K562 (cell line): ENCODE results near the gene FAM184B. TPM values are rescaled to one million over a fixed set of nuclear protein-coding genes. Genes with fewer than 3 reads are reported as not detected.

ENCODE experiments used
- AFF1 ChIP-seq, 2 experiments: fragments of 450-650 bp; IDR thresholded peaks; 2 replicates each; pipeline ENCODE4 v1.6.1; 2018; ENCODE audit warnings: mild to moderate bottlenecking in 2 of 2, low read depth in 1 of 2; ENCODE audit not compliant: partially characterized antibody in 2 of 2
- ARNT ChIP-seq, 2 experiments: fragments of 450-650 bp; IDR thresholded peaks; 2 replicates each; pipeline ENCODE4 v1.6.1; 2016; ENCODE audit warnings: mild to moderate bottlenecking in 1 of 2
- BRF1 ChIP-seq: IDR thresholded peaks from 3 replicates; pipeline ENCODE4 v1.6.1; 2011; ENCODE audit warnings: borderline replicate concordance, mild to moderate bottlenecking; ENCODE audit not compliant: insufficient read length; ENCODE audit errors: extremely low read depth
- EP400 ChIP-seq: fragments of 450-650 bp; IDR thresholded peaks from 2 replicates; pipeline ENCODE4 v1.6.1; 2017; ENCODE audit warnings: antibody characterized with exemption, mild to moderate bottlenecking, moderate library complexity
- FIP1L1 ChIP-seq: fragments of 200-400 bp; formaldehyde crosslinking; IDR thresholded peaks from 2 replicates; pipeline ENCODE4 v1.6.1; 2018; ENCODE audit warnings: mild to moderate bottlenecking, low read depth, low read length; ENCODE audit not compliant: poor library complexity, severe bottlenecking
- GABPA ChIP-seq: fragments of 200-800 bp; sonication (Bioruptor generic); conservative IDR thresholded peaks from 2 replicates; pipeline ENCODE4 v1.6.1; 2016; ENCODE audit warnings: low read depth, missing genetic modification characterization, missing compliant biosample characterization
- HDAC1 ChIP-seq, 2 experiments: fragments of 450-650 bp; IDR thresholded peaks; 2 replicates each; pipeline ENCODE4 v1.6.1; 2016 to 2017; ENCODE audit warnings: inconsistent platforms in 1 of 2, mild to moderate bottlenecking in 1 of 2, moderate library complexity in 1 of 2
- HDAC8 ChIP-seq: fragments of 450-650 bp; IDR thresholded peaks from 2 replicates; pipeline ENCODE4 v1.6.1; 2016; ENCODE audit warnings: mild to moderate bottlenecking, missing genetic modification characterization, moderate library complexity, missing compliant biosample characterization
- KDM5B ChIP-seq: fragments of 200-600 bp; sonication (generic); IDR thresholded peaks from 2 replicates; pipeline ENCODE4 v1.6.1; 2012; ENCODE audit warnings: low read depth, mild to moderate bottlenecking, moderate library complexity, low read length, control low read depth, inconsistent platforms; ENCODE audit not compliant: insufficient replicate concordance
- LEF1 ChIP-seq: fragments of 450-650 bp; IDR thresholded peaks from 2 replicates; pipeline ENCODE4 v1.6.1; 2016; ENCODE audit warnings: mild to moderate bottlenecking
- NFIC ChIP-seq: fragments of 450-650 bp; IDR thresholded peaks from 2 replicates; pipeline ENCODE4 v1.6.1; 2017; ENCODE audit warnings: mild to moderate bottlenecking, inconsistent platforms
- NRF1 ChIP-seq, 2 experiments: fragments of 450-650 bp; IDR thresholded peaks in 1 of 2; conservative IDR thresholded peaks in 1 of 2; 2 replicates each; pipeline ENCODE4 v1.6.1; 2014; ENCODE audit warnings: mild to moderate bottlenecking in 2 of 2
- RBM25 ChIP-seq: fragments of 200-400 bp; formaldehyde crosslinking; IDR thresholded peaks from 2 replicates; pipeline ENCODE4 v1.6.1; 2018; ENCODE audit warnings: low read length, low read depth, moderate library complexity; ENCODE audit not compliant: severe bottlenecking
- RCOR1 ChIP-seq, 2 experiments: IDR thresholded peaks; 2 replicates each; pipeline ENCODE4 v1.6.1; 2012; ENCODE audit warnings: low read depth in 2 of 2, low read length in 2 of 2, borderline replicate concordance in 1 of 2, improper control_type of control experiment in 1 of 2
- RFX5 ChIP-seq: IDR thresholded peaks from 2 replicates; pipeline ENCODE4 v1.6.1; 2011; ENCODE audit warnings: low read depth, mild to moderate bottlenecking, improper control_type of control experiment, low read length
- SAFB ChIP-seq: fragments of 200-400 bp; formaldehyde crosslinking; IDR thresholded peaks from 2 replicates; pipeline ENCODE4 v1.6.1; 2017; ENCODE audit warnings: low read depth, low read length, borderline replicate concordance
- USF1 ChIP-seq: sonication (generic); formaldehyde crosslinking; IDR thresholded peaks from 2 replicates; pipeline ENCODE4 v1.9.0; 2022; ENCODE audit warnings: mild to moderate bottlenecking, missing genetic modification reagents
- WHSC1 ChIP-seq: IDR thresholded peaks from one replicate; pipeline ENCODE4 v1.6.1; 2012; ENCODE audit warnings: low read length, control low read depth, inconsistent platforms
- ZNF239 ChIP-seq: fragments of 250-450 bp; sonication (Bioruptor Pico); IDR thresholded peaks from 2 replicates; pipeline ENCODE4 v1.4.0; 2020; ENCODE audit warnings: mild to moderate bottlenecking
- ZNF512 ChIP-seq: IDR thresholded peaks from 2 replicates; pipeline ENCODE4 v1.6.1; 2016; ENCODE audit warnings: missing genetic modification characterization, missing compliant biosample characterization
- polyA plus RNA-seq, 8 experiments: library from polyadenylated mRNA; depleted of rRNA in 4 of 8; stranded (reverse) in 5 of 8; unstranded in 3 of 8; fragments of >200 nt; fragmentation: Nextera tagmentation in 2 of 8; fragmentation: Illumina TruSeq in 1 of 8; extraction: Ambion mirVana in 2 of 8; extraction: Trizol in 1 of 8; gene quantifications; 2 replicates each; pipeline versions ENCODE4 v1.2.1 to v1.2.3, GENCODE V29; 2011 to 2014; ENCODE audit warnings: inconsistent platforms in 1 of 8, missing spikeins in 1 of 8
- total RNA-seq, 7 experiments: library from RNA; depleted of rRNA in 6 of 7; stranded (reverse); fragments of >200 nt in 6 of 7; fragmentation: Illumina TruSeq in 2 of 7; extraction: Trizol in 2 of 7; gene quantifications; 2 replicates each; pipeline versions ENCODE4 v1.2.1 to v1.2.3, GENCODE V29; 2011 to 2021; ENCODE audit warnings: low replicate concordance in 1 of 7

Gene FAM184B
- total and polyA plus RNA-seq, 9 of the 15 experiments (the other 6 are each of a cell fraction or from before 2014, with no cell fraction given): not detected

- TF ChIP-seq RFX5: no peak
- no peak for TF ChIP-seq ZNF239 (CRISPR knock-in tag)
- TF ChIP-seq USF1 (CRISPR knock-in tag): peak; percentile 98
- no peak for TF ChIP-seq HDAC8 (tag)
- TF ChIP-seq RBM25: no peak
- TF ChIP-seq FIP1L1: no peak
- TF ChIP-seq WHSC1: no peak
- TF ChIP-seq LEF1: peak; percentile 77
- TF ChIP-seq HDAC1 (IDR thresholded peaks at IDR 0.05): peak in 1 of 2 experiments; percentile 76; a peak in 2 of 4 replicates
- peak; percentile 93 for TF ChIP-seq NFIC
- peak; percentile 95 to 96 for TF ChIP-seq NRF1 (conservative IDR thresholded peaks at IDR 0.05 in 1 of 2, IDR thresholded peaks at IDR 0.05 in 1 of 2)
- TF ChIP-seq KDM5B: peak; percentile 83
- TF ChIP-seq ZNF512 (tag): no peak
- 0 out of 4 replicates have a peak, but pooled peaks of 1 of the 2 experiments have one; percentile 7 for TF ChIP-seq RCOR1 (IDR thresholded peaks at IDR 0.05; ENCODE audit: borderline replicate concordance in 1 of 2, low read depth in 2 of 2, low read length in 2 of 2)
- TF ChIP-seq GABPA (tag): peak; percentile 40
- no peak; a peak in 1 of 4 replicates for TF ChIP-seq ARNT (IDR thresholded peaks at IDR 0.05)
- peak; percentile 81 for TF ChIP-seq EP400
- TF ChIP-seq BRF1: no peak
- no peak for TF ChIP-seq SAFB
- peak; percentile 28 to 82 for TF ChIP-seq AFF1 (IDR thresholded peaks at IDR 0.05; ENCODE audit: low read depth in 1 of 2, partially characterized antibody in 2 of 2)
Observed at GRCh38 chr4:17614416-17615299, 166.8 kb downstream of the FAM184B start, which contains the start of gene MED28 (continued).
